ENCODE measurements around the gene HDAC9. TPM values are rescaled to one million over a fixed set of nuclear protein-coding genes. Genes with fewer than 3 reads are reported as not detected.

Gene HDAC9
- polyA plus RNA-seq, 1 experiment: 2.1 TPM

- ChIA-PET POLR2A (no interaction called here), CTCF (interaction anchor here (1.0 kb wide), 1 partner anchor 307 kb away, joined by 4 read pairs; no protein-coding TSS in a partner anchor)
- Histone ChIP-seq H3K27ac (ENCODE audit: low read depth, low read length) (no peak overlapping the region), H3K4me3 (ENCODE audit: low read depth, low read length) (no peak overlapping the region), H3K27me3 (ENCODE audit: control insufficient read depth, insufficient read depth, low read length) (no peaks in the 10 kb centered on the region), H3K9me3 (ENCODE audit: control insufficient read depth, insufficient read depth, low read length) (no peaks in the 10 kb centered on the region)
- no peak for DNase-seq (ENCODE audit: low read depth, low spot score)
- TF ChIP-seq CTCF (IDR thresholded peaks at IDR 0.05; ENCODE audit: low read depth, low read length): no peak
Observed at GRCh38 chr7:18659746-18660145, 164.2 kb downstream of the HDAC9 start.

GRCh38 chr7:18663321-18663720 is 167.8 kb downstream of the HDAC9 start:
- Histone ChIP-seq H3K27ac (ENCODE audit: low read depth, low read length) (no peak overlapping the region), H3K27me3 (ENCODE audit: control insufficient read depth, insufficient read depth, low read length) (no peaks in the 10 kb centered on the region), H3K4me3 (ENCODE audit: low read depth, low read length) (no peak overlapping the region), H3K9me3 (ENCODE audit: control insufficient read depth, insufficient read depth, low read length) (no peaks in the 10 kb centered on the region)
- POLR2A ChIA-PET: no interaction called here
- TF ChIP-seq CTCF (IDR thresholded peaks at IDR 0.05; ENCODE audit: low read depth, low read length): no peak
- DNase-seq (ENCODE audit: low read depth, low spot score): no peak
- CTCF ChIA-PET: interaction anchor here (3.7 kb wide), 1 partner anchor 71 kb away, joined by 79 read pairs; no protein-coding TSS in a partner anchor

- ChIA-PET POLR2A (no interaction called here), CTCF (interaction anchor here (0.5 to 3.7 kb wide), 52 partner anchors 8 to 1000 kb away, joined by 3 to 79 read pairs (median 4); no protein-coding TSS in a partner anchor)
- Histone ChIP-seq H3K27ac (ENCODE audit: low read depth, low read length) (no peak overlapping the region), H3K9me3 (ENCODE audit: control insufficient read depth, insufficient read depth, low read length) (no peaks in the 10 kb centered on the region), H3K27me3 (ENCODE audit: control insufficient read depth, insufficient read depth, low read length) (no peaks in the 10 kb centered on the region), H3K4me3 (ENCODE audit: low read depth, low read length) (no peak overlapping the region)
- peak; percentile 89 for TF ChIP-seq CTCF (IDR thresholded peaks at IDR 0.05; ENCODE audit: low read depth, low read length)
- peak; percentile 24 for DNase-seq (ENCODE audit: low read depth, low spot score)
Observed at GRCh38 chr7:18666107-18666728, 170.7 kb downstream of the HDAC9 start.

GRCh38 chr7:18667466-18667865 is 171.9 kb downstream of the HDAC9 start:
- Histone ChIP-seq H3K4me3 (ENCODE audit: low read depth, low read length) (no peak overlapping the region), H3K27me3 (ENCODE audit: control insufficient read depth, insufficient read depth, low read length) (no peaks in the 10 kb centered on the region), H3K9me3 (ENCODE audit: control insufficient read depth, insufficient read depth, low read length) (no peaks in the 10 kb centered on the region), H3K27ac (ENCODE audit: low read depth, low read length) (no peak overlapping the region)
- peak; percentile 47 for DNase-seq (ENCODE audit: low read depth, low spot score)
- ChIA-PET CTCF (interaction anchor here (0.7 to 2.1 kb wide), 3 partner anchors 76 to 311 kb away, joined by 3 to 25 read pairs (median 6); no protein-coding TSS in a partner anchor), POLR2A (no interaction called here)
- TF ChIP-seq CTCF (IDR thresholded peaks at IDR 0.05; ENCODE audit: low read depth, low read length): no peak

GRCh38 chr7:18671176-18671575 is 175.6 kb downstream of the HDAC9 start:
- Histone ChIP-seq H3K9me3 (ENCODE audit: control insufficient read depth, insufficient read depth, low read length) (no peaks in the 10 kb centered on the region), H3K27me3 (ENCODE audit: control insufficient read depth, insufficient read depth, low read length) (no peaks in the 10 kb centered on the region), H3K27ac (ENCODE audit: low read depth, low read length) (no peak overlapping the region), H3K4me3 (ENCODE audit: low read depth, low read length) (no peak overlapping the region)
- CTCF ChIA-PET: interaction anchor here (0.9 kb wide), 1 partner anchor 80 kb away, joined by 3 read pairs; no protein-coding TSS in a partner anchor
- TF ChIP-seq CTCF (IDR thresholded peaks at IDR 0.05; ENCODE audit: low read depth, low read length): no peak
- POLR2A ChIA-PET: no interaction called here
- no peak for DNase-seq (ENCODE audit: low read depth, low spot score)

All from AG04450 (cell line).